ENCODE data around the gene IL4I1.

Gene IL4I1

GRCh38 chr19:49913720-49914119 lies 17.0 kb upstream of the IL4I1 start:
- no peak for DNase-seq (ENCODE audit: low spot score)
- TF ChIP-seq, protein P1, sequence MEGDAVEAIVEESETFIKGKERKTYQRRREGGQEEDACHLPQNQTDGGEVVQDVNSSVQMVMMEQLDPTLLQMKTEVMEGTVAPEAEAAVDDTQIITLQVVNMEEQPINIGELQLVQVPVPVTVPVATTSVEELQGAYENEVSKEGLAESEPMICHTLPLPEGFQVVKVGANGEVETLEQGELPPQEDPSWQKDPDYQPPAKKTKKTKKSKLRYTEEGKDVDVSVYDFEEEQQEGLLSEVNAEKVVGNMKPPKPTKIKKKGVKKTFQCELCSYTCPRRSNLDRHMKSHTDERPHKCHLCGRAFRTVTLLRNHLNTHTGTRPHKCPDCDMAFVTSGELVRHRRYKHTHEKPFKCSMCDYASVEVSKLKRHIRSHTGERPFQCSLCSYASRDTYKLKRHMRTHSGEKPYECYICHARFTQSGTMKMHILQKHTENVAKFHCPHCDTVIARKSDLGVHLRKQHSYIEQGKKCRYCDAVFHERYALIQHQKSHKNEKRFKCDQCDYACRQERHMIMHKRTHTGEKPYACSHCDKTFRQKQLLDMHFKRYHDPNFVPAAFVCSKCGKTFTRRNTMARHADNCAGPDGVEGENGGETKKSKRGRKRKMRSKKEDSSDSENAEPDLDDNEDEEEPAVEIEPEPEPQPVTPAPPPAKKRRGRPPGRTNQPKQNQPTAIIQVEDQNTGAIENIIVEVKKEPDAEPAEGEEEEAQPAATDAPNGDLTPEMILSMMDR (IDR thresholded peaks at IDR 0.05): no peak
- no peak overlapping the region for H3K4me3 ChIP-seq
- H3K27ac ChIP-seq: no peak overlapping the region

GRCh38 chr19:49912965-49913685 lies 16.4 kb upstream of the IL4I1 start:
- TF ChIP-seq, protein P1 (IDR thresholded peaks at IDR 0.05): no peak
- H3K4me3 ChIP-seq: no peak overlapping the region
- no peak overlapping the region for H3K27ac ChIP-seq
- no peak for DNase-seq (ENCODE audit: low spot score)

DNA sequence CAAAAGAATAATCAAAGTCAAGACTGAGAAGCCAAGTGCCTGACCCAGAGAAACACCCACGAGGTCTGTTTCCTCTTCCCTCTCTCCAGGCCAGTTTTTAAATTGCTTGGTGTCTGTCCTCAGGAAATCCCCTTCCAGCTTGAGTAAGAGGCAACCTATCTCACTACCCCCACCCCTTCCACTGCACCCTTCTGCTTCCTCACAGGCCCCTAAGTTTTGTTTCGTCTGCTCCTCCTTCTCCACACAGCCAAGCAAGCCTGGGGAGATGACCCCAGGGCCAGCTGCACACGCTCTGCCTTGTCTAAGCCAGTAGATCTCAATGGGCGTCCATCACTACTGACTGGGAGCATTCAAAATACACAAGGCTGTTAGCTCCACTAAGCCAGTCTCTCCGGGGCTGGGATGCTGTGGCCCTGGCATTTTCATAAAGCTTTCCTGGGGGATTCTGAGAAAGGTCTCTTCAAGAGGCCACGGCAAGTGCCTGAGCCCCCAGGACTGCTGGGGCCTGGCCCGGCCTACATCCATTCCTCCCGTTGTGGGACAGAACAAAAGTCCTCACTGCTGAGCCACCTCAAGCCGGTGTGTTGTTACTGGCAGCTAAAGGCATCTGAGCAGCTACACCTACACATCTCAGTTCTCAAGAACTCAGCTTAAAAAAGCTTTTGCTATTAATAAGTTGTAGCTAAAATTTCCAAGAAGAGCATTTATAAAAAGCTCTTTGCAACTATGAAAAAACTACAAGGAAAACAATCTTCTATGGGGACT lies 14.9 kb upstream of the IL4I1 start:
- no peak for DNase-seq (ENCODE audit: low spot score)
- TF ChIP-seq, protein P1 (IDR thresholded peaks at IDR 0.05): no peak
- peak overlapping the region; percentile 17 to 54 for H3K27ac ChIP-seq
- H3K4me3 ChIP-seq: no peak overlapping the region

DNA sequence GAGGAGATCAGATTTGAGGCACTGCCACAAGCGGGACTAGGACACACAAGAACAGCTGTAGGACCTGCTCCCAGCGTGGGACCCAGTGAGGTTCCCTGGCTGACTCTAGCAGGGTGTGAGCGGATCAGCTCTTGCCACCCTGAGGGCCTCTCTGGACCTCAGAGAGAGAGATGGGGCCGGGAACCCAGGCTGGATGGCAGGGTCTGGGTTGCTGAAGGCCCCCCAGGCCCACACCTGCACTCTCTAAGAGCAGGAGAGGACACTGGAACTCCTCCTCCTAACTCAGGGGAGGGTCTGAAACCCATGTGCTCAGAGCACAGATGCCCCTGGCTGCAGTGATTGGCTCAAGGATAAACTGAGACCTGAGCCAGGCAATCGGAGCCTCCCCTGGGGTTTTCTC lies 13.5 kb upstream of the IL4I1 start:
- Histone ChIP-seq H3K27ac (peak overlapping the region in 1 of 2 donors; percentile 11), H3K4me3 (no peak overlapping the region)
- DNase-seq (ENCODE audit: low spot score): no peak
- TF ChIP-seq, protein P1 (IDR thresholded peaks at IDR 0.05): no peak

DNA sequence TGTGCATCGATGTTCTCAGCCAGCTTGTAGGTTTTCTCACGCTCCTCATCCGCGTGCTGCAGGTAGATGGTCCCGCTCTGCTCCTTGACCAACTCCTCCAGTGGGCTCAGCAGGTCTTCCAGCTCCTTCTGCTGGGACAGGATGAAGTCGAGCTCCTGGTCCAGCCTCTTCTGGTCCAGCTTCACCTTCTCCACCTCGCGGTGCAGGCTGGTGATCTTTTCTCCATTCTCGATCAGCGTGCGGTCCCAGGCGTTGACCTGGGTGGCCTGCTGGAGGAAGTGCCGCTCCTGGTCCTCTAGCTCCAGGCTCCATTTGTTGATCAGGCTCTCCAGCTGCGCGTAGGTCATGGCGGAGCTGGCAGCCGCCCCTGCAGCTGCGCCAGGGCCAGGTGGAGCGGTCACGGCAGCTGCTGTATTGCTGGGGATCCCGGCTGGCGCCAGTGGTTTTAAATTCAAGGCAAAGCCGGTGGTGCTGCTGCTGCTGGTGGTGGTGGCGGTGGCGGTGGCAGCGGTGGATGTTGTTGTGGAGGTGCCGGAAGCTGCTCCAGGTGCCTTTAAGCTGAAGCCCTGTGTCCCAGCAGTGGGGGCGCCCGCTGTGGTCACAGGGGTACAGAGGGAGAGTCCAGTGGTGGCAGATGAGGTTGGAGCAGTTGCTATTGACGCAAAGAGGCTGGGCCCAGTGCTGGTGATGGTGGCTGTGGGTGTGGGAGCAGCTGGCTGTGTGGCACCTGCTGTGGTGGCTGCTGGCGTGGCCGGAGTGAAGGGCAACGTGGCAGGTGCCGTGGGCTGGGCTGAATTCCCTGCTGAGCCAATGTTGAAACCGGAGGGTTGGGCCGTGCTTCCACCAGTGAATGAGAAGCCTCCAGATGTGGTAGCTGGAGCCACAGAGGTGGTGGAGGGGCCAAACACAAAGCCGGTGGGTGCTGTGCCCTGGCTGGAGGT lies 12.1 kb upstream of the IL4I1 start:
- H3K27ac ChIP-seq: no peak overlapping the region
- H3K4me3 ChIP-seq: no peak overlapping the region
- TF ChIP-seq, protein P1 (IDR thresholded peaks at IDR 0.05): no peak
- no peak for DNase-seq (ENCODE audit: low spot score)

DNA sequence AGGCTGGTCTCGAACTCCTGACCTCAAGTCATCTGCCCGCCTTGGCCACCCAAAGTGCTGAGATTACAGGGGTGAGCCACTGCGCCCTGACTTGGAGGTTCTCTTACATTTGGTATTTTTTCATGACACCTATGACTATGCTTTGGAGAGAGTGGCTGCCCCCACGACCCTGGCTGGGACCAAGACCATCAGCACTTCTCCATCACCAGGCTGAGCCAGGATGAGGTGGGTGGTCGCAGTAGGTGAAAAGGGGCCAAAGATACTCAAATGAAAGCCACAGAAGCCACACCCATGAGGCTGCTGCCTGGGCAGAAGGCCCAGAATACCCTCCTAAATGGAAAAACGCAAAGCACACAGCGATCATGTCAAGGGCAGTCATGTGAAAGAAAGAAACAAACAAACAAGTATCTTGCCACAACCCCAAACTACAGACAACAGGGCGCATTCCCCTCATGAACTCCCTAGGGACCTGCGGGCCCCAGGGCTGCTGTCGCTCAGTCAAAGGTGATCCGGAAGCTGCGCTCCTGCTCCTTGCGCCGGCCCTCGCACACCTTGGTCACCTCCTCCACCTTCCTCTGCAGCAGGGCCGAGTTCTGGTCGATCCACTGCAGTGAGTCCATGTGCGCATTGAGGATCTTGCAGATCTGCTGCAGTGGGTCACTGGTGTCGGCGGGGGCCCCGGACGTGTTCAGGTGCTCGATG lies 11.2 kb upstream of the IL4I1 start:
- no peak overlapping the region for H3K27ac ChIP-seq
- no peak for DNase-seq (ENCODE audit: low spot score)
- TF ChIP-seq, protein P1 (IDR thresholded peaks at IDR 0.05): no peak
- H3K4me3 ChIP-seq: no peak overlapping the region
